Stimulated activated CD8-positive, alpha-beta memory T cell treated with anti-CD3 and anti-CD28 coated beads, Interleukin-4, amount 100 ng/mL, for 24 hours (primary cell): ENCODE measurements around the gene SHISA9.

Experiments
- DNase-seq: peaks from one replicate; pipeline ENCODE4 v3.0.0-alpha.2; 2020; ENCODE audit warnings: low read depth

SHISA9 gene

DNA sequence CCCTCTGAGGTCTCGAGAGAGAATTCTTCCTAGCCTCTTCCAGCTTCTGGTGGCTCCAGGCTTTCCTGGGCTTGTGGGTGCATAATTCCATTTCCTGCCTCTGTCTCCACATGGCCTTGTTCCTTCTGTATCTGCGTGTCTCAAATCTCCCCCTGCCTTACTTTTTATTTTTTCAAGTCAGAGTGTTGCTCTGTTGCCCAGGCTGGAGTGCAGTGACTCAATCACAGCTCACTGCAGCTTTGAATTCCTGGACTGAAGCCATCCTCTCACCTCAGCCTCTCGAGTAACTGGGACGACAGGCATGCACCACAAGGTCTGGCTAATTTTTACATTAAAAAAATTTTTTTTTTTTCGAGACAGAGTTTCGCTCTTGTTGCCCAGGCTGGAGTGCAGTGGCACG is 120.6 kb downstream of the SHISA9 start:
- DNase-seq, result no peak

DNA sequence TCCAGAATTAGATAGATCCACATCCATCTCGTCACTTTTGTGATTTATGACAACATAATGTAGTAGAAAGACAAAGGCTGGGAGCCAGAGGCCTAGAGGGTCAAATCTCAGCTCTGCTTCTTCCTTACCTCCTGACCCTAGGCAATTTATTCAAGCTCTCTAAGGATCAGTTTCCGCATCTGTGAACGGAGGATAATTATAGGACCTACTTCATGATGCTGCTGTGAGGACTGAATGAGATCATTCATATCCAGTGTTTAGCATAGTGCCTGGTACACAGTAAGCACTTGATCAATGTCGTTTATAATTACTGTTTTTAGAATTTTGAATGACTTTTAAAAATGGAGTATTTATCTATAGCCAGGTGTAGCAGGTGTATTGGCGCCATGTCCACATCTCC is 128.4 kb downstream of the SHISA9 start:
- no peak for DNase-seq

DNA sequence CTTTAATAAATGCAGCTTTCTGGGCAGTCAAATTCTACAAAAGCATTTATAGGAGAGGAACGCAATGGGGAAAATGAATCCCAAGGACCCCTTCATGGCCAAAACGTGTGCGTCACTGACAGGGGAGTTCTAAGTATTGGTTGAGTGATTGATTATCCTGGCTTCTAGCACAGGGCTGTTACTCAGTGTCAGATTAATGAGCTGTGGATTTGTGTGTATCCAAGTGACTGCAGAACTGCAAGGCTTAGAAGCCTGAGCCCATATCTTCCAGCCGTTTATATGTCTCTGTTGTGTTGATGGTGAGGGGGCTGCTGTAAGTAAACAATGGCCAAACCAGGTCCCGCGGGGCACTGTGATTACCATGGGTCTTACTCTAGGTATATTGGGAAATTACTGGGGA is 129.4 kb downstream of the SHISA9 start:
- no peak for DNase-seq

DNA sequence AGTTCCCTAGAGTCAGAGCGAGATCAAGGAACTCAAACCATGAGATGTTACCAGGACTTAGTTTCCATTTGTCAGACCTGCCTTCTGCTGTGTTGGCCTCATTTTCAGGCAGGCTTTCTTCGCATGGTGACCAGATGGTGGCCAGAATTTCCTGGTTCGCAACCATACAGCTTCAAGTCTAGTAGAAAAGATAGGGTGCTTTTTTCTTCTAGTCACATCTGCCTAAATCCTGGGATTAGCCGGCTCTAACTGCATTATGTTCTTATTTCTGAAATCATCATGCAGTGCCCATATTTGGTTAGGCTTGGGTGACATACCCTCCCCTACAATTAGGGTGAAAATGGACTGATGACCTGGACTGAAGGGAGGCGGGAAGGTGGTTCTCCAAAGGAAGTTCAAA is 131.5 kb downstream of the SHISA9 start:
- no peak for DNase-seq

DNA sequence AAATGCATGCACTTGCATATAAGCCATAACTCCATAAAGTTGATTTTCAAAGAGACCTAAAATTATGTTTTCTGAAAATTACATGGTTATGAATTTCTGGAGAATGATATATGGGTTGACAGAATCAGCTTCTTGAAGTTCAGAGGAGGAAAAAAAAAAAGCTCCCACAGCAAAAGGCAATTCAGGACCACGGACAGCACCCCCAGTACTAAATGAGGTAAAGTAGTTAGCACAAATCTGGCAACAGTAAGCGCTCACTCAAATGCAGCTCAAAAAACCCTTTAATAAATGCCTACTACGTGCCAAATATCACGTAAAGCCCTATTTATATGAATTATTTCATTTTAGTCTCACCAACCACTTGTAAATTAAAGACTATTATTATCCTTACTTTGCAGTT is 135.2 kb downstream of the SHISA9 start:
- no peak for DNase-seq

DNA sequence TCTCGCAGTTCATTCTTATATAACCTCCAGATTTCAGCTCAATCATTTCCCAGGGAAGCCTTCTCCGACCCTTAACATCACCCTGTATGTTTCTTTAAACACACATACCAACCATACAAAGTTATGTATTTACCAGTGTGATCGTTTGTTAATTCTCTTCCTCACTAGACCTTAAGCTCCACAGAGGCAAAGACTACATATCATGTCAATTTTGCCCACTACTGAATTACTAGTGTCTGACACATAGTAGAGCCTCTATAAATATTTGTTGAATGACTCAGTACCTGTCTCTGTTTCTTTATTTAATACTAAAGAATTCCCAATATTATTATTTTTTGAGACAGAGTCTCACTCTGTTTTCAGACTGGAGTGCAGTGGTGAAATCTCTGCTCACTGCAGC is 137.2 kb downstream of the SHISA9 start:
- no peak for DNase-seq

DNA sequence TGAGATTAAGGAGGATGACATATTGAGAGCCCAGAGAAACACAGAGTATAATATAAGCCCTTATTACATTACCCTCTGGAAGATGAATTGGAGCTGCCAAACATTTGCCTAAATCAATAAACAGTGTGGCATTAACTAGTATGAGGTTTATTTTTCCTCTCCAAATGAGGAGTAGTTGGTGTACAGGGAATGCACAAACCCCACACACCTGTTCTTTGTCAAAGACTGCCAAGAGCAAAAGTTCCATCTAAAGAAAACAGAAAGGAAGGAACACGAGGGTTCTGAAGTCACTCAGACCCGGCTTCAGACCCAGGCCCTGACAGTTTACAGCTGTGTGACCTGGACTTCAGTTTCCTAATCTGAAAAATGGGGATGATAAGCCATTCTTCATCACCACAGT is 138.1 kb downstream of the SHISA9 start:
- DNase-seq, result no peak

DNA sequence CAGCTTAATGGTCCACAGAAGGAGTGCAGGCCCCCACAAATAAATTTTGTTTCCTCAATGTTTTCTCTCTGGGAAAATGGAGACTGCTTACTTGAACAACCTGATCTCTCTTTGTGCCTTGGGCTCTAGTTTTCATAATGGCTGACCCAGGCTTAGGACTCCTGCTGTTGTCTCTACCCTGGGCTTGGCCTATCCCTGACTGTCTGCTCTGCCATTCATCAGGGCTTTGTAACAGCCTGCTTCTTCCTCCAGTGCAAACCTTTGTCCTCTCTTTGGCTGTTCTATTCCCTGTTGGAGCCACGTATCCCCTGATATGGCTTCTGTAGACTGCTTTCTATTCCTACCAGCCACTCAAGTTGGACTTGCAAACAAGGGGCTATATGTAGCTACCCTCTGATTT is 139.8 kb downstream of the SHISA9 start:
- DNase-seq, result no peak

DNA sequence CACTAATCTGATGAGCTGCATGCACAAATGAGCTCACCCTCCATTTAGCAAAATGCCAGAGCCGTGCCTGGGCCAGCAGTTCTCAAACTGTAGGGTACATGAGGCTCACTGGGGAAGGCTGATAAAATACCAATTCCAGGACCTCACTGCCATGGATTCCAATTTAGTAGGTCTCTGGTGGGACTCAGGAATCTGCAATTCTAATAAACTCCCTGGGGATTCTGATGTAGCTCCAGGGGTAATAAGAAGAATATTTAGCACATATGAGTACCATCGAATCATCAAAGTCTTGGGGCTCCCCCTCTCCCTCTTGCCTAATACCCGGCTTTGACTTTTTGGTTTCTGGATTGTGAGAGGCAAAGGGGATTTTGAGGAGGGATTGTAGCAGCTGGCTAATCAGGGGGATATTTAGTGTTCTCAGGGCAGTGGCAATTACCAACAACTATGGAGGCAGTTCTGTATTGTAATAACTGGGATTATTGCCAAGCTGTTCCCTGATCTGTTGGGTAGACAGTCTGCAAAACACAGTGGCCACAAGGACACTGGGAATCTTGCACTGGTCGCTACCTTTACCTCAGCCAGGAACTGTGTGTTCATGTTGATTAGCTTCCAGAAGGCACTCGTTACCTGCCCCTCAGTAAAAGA is 140.4 kb downstream of the SHISA9 start:
- no peak for DNase-seq

DNA sequence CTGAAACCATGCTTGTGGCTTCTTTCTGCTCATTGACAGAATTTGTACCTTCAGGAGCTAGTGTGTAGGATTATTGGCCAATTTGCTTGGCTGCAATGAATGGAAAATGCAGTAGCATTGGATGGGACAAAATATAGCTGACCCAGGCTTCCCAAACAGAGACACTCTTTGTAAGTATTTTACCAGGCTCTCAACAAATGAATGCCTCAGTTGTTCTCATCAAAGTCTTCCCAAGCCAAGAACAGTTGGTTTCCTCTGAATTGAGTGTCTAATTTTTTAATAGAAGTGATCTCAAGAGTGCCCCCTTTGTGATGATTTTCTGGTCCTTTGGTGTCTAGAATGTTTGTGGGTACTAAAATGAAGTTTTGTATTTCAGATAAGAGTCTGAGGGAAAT is 140.9 kb downstream of the SHISA9 start:
- no peak for DNase-seq

DNA sequence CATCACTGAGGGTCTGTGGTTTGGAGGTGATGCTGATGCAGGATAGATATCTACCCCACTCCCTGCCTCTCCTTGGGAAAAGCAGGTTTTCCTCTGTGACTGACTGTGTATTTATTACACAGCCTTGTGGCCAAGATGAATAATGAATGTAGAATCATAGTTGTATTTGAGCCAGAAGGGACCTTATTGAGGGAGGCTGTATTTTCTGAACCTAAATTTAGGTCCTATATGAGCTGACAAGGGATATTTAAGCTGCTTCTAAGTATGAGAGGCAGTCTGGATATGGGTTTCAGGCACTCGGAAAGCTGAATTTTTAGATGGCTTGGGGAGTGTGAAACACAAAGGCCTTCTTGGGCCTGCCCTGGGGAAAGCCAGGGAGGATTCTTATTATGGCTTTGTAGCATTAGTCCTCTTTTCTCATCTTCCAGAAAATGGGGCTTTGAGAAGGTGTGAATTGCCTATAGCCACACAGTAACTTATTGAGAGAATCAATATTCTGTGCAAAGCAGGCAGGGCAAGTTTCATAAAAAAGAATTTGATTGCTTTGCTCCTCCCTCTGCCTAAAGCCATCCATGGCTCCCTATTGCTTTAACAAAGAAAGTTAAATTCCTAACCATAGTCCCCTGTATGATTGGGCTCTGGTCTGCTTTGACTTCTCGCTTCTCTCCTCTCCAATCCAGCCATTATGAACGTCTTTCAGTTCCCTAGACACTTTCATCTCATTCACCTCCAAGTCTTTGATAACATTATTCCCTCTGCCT is 144.8 kb downstream of the SHISA9 start:
- no peak for DNase-seq

DNA sequence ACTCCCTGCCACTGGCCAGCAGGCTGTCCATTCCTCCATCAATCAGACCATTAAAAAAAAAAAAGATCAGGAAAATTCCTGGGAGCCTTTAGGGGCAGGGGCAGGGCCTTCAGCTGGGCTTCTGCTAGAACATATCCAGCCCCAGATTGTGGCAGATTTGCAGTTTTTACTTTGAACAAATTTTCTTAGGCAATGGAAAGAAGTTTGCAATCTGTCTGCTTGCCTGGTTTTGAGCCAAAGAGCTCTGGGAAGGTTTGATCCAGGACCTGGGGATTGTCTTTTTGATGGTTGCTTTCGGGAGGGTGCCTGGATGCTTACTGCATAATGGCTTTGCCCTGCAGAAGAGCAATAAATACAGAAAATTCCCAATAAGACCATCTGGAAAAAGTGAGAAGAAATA is 145.9 kb downstream of the SHISA9 start:
- DNase-seq, result no peak

DNA sequence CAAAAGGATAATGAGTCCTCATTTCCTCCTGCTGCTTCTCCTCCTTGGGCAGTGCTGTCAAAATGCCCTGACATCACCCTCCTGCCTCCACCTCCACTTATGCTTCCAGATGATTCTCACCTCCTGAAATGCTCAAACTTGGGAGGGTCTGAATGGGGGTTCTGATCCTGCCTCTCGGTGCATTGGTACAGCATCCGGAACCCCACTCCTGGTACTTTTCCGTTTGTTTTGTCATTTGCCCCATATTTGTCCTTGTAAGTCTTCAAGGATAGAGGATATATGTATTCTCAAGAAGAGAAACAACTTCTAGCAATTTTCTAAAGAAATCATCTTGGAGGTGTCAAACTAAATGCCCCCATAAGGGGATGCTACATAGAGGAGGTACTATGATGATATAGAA is 148.3 kb downstream of the SHISA9 start:
- no peak for DNase-seq

DNA sequence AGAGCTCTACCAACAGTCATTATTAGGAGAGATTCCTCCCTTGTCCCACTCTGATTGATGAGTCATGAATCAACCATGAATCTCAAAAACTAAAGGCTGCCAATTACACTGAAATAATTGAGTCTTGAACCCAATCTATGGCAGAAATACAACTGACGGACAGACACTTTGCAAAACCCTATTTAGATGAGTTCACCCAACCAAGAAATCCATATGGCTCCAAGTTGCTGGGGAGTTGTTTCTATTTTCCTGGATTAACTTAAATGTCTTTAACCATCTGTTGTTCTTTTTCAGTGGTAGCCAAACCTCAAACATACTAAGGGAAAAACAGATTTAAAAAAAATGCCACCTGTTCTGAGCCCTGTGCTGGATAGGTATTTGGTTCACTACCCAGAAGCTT is 151.0 kb downstream of the SHISA9 start:
- no peak for DNase-seq

DNA sequence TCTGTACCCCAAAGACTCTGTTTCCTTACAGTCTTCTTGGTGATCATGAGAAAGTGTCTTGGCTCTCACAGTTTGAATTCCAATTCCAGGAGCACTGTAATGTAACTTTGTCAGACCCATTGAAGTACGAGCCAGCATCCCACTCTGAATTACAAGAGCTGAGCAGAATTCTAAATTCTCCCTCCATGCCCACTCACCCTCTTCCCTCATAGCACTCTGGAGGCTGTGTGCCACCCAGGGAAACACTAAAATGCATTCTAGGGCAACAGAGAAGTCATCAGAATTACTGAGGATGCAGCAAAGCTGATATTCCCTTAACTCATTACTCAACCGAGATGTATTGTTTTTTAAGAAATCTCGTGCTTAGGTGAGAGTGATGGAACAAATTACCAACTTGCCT is 154.1 kb downstream of the SHISA9 start:
- DNase-seq, result no peak

DNA sequence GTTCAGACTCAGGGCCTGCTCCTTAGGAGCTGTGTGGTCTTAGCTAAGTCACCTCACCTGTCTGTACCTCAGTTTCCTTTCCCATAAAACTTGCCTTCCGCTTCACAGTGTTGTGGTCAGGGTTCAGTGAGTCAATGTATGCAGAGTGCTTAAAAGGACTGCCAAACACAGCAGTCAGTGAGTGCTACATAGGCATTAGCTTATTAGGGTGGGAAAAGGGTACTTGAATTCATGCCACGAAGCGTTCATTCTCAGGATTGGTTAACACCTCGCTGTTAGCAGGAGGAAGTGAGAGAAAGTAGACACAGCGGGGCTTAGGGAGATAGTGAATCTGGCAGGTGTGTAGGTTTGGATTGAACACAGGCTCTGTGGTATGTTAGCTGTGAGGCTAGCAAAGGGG is 155.2 kb downstream of the SHISA9 start:
- no peak for DNase-seq

DNA sequence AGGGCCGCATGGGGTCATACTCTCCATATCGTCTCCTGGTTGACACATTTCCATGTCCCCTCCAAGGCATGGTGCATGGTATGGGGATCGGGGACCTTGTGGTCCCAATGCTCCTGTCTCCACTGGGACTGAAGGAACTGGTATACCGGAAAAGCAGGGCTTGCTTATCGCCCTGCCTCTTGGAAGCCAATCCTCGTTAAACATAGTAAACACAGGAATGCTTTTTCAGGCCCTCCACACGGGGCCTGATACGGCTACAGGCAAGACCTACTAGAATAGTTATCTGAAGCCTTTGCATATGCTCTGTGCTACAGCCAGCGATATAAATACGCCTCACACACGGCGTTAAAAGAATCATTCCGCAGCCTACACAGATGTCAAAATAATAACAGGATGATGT is 159.5 kb downstream of the SHISA9 start:
- no peak for DNase-seq

DNA sequence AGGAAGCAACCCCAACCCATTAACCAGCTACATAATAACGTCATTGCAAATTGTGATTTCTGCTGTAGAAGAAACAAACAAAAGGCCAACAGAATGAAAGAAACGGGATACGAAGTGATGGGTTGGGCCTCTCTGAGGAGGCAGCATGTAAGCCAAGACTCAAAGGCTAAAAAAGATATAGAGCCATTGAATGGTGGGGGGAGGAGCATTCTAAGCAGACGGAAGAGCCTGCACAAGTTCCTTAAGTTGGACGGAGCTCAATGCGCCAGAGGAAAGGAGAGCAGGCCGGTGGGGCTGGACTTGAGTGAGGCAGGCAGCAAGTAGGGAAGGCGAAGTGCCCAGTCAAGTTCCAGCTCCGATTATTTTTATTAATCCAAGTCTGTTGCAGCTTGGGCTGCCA is 160.3 kb downstream of the SHISA9 start:
- no peak for DNase-seq

DNA sequence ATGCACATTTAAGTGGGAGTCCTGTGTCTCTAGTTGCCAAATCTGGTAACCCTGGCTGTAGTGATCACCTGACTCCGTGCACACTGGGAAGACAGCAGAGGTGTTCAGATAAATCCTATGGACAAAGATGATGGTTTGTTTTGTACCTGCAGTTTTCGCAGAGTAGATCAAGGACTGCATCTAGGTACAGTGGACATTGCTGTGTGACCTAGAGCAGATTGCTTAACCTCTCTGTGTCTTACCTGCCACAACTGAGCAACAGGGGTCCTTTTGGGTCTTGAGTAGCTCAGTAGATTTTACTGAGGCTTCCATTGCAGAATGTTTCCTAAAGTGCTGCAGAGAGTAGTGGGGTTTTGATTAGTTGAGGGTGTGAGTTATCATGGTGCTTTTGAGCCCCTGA is 160.8 kb downstream of the SHISA9 start:
- no peak for DNase-seq

DNA sequence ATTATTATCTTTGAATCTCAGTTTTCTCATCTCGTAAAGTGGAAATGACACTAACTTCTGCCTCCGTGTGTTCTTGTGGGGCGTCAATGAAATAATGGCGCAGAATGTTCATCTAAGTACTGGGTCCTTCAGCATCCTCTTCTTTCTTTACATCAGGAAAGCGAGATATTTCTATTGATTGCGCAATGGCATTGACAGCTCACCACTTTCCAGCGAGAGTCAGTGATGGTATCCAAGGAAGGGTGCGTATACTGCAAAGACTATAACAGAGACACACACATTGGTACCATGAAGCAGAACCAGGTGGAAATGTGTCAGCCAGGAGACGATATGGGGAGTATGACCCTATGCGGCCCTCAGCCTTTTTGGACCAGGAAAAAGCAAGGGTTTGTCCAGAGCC is 162.1 kb downstream of the SHISA9 start:
- no peak for DNase-seq

DNA sequence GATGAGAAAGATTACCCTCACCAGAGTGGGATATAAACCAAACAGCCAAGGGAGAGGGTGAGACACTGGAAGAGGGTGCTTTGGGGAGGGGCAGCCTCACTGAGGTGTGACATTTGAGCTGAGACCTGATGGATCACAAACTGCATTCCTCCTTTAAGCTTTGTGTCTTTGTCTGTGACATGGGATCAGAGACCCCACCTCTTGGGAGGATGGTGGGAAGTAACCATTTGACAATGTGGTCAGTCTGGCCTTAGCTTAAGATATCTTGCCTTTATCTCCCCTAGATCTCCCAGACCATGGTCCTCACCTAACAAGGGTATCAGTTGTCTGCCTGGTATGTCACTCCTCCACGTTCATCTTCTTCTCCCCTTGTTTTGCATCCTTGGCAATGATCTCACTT is 163.4 kb downstream of the SHISA9 start:
- no peak for DNase-seq

DNA sequence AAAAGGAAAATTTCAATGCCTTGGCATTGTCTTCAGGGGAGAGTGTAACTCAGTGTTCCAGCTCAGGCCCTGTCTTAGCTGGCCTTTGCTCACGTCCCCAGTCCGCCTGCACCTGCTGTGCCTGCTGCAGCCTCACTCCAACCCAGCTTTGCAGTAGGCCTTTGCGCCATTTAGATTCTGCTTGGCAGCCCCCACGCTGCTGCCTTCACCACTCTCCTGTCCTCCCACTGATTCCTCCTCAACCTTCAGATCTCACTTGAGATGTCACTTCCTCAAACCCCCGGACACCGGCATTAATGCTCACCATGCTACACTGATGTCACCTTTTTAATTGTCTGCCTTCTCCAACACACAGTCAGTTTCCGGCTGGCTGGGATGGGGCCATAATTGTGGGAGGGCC is 166.2 kb downstream of the SHISA9 start:
- DNase-seq, result no peak

DNA sequence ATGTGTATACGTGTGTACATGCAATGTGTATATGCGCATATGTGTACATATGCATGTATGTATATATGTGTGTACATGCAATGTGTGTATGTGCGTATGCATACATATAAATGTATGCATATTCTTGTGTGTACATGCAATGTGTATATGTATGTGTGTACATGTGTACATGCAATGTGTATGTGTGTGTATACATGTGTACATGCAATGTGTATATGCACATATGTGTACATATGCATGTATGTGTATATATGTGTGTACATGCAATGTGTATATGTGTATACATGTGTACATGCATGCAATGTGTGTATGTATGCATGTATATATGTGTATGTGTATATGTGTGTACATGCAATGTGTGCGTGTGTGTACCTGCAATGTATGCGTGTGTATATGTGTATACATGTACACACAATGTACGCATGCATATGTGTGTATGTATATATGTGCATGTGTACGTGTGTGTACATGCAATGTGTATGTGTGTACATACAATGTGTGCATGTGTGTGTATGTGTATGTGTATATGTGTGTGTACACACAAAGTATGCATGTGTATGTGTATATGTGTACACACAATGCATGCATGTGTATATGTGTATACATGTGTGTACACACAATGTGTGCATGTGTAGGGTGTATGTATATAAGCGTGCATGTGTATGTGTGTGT is 167.7 kb downstream of the SHISA9 start:
- DNase-seq, result no peak

DNA sequence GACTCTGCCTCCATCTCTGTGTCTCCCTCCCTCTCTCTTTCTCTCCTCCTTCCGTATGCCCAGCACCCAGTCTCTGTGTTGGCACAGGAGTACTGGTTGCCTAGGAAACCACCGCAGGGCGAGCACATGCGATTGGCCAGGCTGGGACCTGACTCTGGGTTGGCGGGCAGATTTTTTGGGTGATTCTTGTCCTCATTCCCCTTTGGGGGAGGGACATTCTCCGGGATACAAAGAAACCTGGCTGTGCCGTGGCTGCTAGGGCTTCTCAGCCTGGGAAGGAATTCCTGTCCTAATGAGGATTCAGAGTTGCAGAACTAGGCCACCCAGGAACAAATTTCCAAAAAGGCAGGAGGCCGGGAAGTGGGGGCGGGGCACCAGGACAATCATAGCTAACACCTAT is 168.9 kb downstream of the SHISA9 start:
- DNase-seq, result no peak
